Measurements from ENCODE around the gene MYO1B.

- TF ChIP-seq POLR2A (IDR thresholded peaks at IDR 0.05) (no peak), POLR2AphosphoS5 (IDR thresholded peaks at IDR 0.05) (no peak), EP300 (IDR thresholded peaks at IDR 0.05) (no peak)
- TF ChIP-seq, protein P1, sequence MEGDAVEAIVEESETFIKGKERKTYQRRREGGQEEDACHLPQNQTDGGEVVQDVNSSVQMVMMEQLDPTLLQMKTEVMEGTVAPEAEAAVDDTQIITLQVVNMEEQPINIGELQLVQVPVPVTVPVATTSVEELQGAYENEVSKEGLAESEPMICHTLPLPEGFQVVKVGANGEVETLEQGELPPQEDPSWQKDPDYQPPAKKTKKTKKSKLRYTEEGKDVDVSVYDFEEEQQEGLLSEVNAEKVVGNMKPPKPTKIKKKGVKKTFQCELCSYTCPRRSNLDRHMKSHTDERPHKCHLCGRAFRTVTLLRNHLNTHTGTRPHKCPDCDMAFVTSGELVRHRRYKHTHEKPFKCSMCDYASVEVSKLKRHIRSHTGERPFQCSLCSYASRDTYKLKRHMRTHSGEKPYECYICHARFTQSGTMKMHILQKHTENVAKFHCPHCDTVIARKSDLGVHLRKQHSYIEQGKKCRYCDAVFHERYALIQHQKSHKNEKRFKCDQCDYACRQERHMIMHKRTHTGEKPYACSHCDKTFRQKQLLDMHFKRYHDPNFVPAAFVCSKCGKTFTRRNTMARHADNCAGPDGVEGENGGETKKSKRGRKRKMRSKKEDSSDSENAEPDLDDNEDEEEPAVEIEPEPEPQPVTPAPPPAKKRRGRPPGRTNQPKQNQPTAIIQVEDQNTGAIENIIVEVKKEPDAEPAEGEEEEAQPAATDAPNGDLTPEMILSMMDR (IDR thresholded peaks at IDR 0.05): no peak
Observed at GRCh38 chr2:191234376-191234775, 10.8 kb upstream of the MYO1B start.

Measured in upper lobe of left lung (tissue), 4 donors.